ACHN (cell line): ENCODE data around the gene CEBPE.

Experiments
- DNase-seq: peaks from one replicate; pipeline ENCODE4 v3.0.0-alpha.2; 2015
- in situ Hi-C: cut with HindIII; loops from 2 replicates; pipeline ENCODE4 v1.10.0; 2017; ENCODE audit warnings: low sequenced_read_pairs, low pct_ligation_motif_present, low pct_unique_long_range_greater_than_20kb

Gene CEBPE

DNA sequence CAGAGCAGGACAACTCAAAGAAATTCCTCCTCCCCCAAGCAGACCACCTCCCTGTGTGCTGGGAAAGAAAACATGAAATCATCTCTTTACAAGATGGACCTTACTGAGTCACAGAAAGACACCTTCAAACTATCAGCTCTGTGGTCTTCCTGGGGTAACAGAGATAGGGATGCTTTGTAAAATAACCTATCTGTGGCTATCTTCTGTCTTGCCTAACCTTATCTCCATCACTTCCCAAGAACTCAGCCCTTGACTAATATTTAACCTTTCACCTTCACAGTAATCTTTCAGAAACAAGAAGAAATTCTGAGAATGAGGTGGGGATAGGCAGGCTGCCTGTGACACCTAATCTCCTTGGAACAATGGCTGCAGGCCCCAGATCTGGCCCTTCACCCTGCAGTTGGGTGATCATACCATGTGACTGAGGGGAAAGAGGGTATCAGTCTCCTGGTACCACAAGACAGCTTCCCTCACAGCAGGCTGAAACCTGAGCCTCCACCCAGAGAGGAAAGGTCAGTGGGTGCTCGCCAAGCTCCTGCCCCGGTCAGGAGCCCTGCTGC is 27.4 kb upstream of the CEBPE start:
- no peak for DNase-seq
- in situ Hi-C loops: no loop called here

DNA sequence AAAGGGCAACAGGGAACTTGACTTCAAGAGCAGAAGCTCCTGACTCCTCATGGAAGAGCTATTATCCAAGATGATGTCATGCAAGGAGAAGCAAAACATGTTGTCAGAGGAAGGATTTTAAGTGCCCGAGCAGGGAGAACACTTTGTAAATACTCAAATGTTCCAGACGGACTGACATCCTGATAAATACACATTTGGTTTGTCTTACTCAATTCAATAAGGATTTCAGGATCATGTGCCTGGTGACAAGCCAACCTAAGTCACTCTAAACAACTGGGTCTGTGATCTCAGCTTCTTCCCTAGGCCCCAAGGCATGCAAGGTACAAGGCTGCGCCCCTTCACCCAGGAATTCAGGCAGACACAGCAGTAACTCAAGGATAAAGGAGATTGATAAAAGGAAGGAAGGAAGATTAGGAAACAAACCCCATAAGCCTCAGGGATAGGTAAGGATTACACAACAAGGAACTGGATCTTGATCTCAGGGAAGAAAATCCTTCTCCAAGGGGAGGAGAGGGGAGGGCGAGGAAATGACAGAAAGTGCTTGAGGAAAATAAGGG is 26.8 kb upstream of the CEBPE start:
- DNase-seq: no peak
- in situ Hi-C loops: no loop called here

DNA sequence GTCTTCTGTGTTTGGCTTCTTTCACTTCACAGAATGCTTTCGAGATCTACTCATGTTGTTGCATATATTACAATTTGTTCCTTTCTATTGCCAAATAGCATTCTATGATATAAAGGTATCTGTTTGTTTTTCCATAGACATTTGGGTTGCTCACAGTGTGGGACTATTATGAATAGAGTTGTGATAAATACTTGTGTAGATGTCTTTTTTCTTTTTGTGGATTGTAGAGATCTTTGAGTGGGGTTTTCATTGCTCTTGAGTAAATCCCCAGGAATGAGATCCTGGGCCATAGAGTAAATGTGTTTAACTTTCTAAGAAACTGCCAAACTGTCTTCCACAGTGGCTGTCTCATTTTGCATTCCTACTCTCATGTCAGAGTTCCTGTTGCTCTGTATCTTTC is 24.9 kb upstream of the CEBPE start:
- DNase-seq: no peak
- in situ Hi-C loops: no loop called here

DNA sequence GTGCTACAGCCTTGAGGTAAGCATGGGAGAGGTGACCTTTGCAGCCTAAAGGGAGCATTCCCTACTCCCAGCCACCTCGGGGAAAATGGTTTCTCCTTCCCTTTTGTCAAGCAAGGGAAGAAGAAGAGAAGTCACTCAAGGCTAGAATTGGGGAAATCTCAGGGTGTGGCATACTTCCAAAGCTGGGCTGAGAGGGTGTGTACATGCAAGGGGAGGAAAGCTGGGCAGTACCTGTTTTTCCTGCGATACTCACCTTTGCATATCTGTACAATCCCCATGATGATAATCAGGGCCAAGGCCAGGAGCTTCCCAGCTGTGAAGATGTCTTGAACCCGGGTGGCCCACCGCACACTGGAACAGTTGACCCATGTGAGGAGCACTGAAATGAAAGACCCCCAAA is 23.8 kb upstream of the CEBPE start:
- no peak for DNase-seq
- in situ Hi-C loops: no loop called here

DNA sequence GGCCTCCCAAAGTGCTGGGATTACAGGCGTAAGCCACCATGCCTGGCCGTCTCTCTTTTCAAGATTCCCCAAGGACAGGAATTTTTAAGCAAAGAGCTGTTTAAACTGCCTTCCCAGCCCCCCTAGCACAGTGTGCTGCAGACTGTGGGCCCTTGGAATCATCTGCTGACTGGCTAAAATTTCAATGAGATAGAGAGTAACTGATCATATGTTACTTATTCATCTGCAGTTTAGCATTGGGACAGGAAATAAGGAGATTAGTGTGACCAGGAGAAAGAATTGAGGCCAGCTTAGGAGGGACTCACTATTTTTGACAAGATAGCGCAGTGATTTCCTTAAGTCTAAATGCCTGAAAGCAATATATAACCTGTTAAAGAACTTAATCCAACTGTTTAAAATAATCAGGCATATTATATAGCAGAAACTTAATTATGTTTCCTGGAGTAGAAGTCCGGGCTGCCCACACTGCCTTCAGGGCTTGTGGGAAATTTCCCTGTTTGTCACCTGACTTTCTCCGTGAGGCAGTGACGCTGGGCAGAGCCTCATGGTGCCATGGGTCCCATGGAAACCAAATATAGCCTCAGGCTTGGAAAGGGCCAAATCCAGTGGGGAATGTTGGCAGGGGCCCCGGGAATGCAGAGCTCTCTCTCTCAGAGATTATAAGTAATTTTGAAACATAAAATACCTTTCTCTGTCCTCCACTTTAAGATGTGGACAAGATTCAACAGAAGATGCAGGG is 22.8 kb upstream of the CEBPE start:
- no peak for DNase-seq

DNA sequence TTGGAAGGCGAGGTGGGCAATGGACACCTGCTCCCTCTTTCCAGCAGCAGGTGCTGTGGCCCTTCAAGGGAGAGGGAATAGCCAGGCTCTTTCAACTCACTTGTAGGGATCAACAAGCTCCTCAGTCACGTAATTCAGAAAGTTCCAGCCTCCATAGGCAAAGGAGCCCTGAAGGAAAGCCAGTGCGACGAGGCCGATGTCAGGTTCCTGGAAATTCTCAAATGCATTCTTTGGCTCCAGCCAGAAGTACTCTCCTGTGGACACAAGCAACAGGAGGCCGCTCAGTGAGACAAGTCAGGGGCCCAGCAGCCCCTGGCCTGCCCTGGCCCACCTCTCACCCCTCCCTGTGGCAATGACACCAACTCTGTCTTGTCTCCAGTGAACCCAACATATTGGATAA is 21.3 kb upstream of the CEBPE start:
- no peak for DNase-seq
- in situ Hi-C loops: no loop called here

More for the DNA sequence above, 22.8 kb upstream of the CEBPE start:
- in situ Hi-C loops: no loop called here

DNA sequence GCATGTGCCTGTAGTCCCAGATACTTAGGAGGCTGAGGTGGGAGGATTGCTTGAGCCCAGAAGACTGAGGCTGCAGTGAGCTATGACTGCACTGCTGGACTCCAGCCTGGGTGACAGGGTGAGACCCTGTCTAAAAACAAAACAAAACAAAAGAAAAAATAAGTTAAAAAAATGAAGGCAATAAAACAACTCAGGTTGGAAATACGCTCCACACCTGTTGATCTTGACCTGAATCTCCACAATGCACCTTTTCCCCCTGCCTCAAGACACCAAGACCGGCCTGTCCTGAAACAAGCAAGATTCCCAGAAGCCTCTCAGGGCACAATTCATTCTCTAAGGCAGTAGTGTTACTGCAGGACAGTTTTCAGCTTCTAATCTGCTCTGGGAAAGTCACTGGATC is 20.8 kb upstream of the CEBPE start:
- DNase-seq: no peak
- in situ Hi-C loops: no loop called here

DNA sequence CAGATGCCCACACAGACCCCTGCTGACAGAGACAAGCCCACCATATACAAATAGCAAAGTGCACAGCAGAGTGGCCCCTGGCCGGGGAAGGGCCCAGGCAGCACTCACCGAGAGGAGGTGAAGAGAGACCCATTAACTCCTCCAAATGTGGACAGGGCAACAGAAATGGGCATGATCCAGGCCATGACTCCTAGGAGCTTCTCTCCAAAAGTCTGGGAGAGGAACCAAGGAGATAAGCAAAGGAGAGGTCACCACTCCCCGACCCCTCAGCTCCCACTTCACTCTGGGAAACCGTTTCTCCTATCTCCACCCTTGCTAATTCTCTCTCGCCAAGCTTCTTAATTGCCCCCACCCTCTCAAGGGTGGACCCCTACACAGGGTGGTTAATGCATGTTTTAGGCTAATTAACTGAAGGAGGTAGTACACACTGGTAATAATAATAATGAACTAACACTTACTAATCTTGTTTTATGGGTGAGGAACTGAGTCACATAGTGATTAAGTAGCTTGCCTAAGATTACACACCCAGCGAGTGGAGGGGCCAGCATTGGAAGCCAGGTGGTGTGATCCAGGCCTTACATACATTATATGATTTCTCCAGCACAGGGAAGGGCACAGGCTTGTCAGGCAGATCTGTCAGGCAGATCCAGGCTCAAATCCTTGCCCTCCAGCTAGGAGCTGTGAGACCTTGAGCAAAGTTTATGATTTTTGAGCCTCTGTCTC is 18.9 kb upstream of the CEBPE start:
- in situ Hi-C loops: no loop called here
- no peak for DNase-seq

DNA sequence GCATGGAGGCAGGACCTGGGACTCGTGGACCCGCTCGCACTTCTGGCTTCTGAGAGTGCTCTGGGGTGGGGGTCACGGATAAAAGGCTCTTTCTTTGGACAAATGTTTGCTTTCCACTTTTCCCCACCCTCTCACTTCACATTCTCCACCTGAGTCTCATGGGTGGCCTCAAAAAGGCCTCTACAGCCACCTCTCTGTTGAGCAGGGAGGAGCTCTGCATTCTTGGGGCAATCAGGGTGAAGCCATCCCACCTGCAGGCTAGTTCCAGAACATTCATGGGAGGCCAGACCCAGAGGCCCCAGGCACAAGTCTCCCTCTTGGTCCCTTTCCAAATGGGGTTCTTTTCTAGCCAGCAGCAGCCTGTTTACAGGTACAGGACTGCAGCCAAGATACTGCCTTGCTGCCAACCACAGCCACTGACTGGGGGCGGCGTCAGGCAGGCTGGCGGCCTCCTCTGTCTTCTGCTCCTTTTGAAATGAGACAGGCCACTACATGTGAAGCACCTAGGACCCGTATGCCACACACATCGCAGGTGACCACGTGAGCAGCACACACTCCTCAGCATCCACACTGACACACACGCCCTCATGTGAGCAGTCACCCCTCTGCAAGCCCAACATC is 18.2 kb upstream of the CEBPE start:
- no peak for DNase-seq
- in situ Hi-C loops: no loop called here

DNA sequence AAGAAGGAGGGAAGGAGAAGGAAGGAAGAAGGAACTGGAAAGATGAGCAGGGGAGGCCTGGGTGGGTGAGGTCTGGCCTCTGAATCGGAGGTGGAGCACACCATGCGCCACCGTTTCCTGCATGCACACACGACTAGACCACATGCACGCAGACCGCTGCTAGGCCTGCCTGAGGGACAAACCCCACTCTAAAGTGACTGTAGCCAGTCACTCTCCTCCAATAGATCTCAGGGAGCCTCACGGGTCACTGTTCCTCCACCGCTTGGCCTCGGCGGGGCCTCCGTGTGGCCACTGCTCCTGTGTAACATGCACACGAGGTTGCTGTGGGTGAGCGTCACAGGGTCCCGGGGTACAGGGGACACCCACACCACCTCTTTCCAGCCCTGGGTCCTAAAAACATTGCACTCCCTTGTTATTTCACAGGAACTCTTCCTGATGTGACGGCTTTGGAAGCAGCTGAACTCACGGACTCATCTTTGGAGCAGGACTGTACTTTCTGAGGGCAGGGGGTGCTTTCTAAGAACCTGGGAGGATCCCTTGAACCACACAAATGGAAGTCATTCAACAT is 17.6 kb upstream of the CEBPE start:
- DNase-seq: no peak
- in situ Hi-C loops: no loop called here

DNA sequence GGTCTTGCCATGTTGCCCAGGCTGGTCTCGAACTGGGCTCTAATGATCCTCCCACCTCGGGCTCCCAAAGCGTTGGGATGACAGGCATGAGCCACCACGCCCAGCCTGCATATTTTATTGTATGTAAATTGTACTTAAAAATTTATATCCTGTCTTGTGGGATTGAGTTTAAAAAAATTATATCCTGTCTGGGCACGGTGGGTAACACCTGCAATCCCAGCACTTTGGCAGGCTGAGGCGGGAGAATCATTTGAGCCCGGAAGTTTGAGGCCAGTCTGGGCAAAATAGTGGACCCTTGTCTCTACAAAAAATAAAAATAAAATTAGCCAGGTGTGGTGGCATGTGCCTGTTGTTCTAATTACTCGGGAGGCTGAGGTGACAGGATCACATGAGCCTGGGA is 13.9 kb upstream of the CEBPE start:
- no peak for DNase-seq
- in situ Hi-C loops: no loop called here

DNA sequence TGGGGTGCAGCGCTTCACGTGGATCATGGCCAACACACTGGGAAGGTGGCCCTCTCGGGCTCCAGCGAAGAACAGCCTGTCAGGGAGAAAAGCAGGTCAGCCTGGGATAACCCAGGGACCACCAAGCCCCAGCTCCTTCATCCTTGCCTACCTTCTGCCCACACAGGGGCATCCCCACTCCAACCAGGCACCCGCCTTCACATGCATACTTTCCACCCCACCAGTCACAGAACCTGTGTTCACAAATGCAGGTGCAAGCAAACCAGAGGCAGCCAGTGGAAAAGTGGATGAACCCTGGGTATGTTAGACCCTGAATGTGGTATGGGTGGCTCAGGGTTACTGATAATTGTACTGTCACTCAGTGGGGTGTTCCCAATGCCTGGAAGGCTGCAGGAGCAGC is 12.4 kb upstream of the CEBPE start:
- in situ Hi-C loops: no loop called here
- DNase-seq: no peak

DNA sequence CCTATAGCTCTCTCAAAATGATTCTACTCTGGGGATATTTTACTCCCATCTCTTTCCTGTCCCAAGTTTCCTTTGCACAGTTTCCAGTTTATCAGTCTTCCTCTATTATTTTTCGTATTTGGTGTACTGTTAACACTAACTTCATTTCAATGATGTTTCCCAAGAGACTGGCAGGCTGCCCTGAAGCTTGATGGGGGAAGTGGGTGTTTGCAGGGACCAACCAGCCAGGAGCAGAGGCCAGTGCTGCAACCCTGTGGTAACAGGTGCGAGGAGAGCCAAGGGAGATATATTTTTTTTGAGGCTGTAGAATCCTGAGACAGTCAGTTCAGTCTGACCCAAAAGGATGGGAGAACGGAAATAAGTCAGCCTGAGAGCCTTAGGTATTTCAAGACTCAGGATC is 11.8 kb upstream of the CEBPE start:
- no peak for DNase-seq
- in situ Hi-C loops: no loop called here

DNA sequence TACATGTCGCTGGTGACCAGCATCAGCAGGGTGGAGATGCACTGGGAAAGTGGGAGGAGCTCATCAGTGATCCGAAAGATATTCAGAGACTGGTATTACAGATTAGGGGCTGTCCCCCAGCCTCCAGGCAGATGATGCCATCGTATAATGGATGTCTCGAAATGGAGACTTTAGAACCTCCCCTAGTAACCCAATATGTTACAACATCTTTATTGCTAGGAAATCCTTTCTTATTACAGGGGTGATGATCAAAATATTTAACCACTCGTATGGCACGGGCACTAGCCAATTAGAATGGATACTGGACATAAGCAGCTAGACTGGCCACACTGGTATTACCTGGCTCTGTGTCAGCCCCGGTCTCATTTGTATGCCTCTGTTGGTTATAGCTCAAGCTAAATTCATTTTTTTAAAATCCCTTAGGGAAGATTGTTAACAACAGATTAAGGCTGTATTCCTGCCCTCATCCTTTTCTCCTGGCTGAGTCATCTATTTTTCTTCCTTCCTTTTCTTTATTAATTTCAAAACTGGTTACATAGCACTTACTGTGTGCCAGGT is 10.8 kb upstream of the CEBPE start:
- in situ Hi-C loops: no loop called here

DNA sequence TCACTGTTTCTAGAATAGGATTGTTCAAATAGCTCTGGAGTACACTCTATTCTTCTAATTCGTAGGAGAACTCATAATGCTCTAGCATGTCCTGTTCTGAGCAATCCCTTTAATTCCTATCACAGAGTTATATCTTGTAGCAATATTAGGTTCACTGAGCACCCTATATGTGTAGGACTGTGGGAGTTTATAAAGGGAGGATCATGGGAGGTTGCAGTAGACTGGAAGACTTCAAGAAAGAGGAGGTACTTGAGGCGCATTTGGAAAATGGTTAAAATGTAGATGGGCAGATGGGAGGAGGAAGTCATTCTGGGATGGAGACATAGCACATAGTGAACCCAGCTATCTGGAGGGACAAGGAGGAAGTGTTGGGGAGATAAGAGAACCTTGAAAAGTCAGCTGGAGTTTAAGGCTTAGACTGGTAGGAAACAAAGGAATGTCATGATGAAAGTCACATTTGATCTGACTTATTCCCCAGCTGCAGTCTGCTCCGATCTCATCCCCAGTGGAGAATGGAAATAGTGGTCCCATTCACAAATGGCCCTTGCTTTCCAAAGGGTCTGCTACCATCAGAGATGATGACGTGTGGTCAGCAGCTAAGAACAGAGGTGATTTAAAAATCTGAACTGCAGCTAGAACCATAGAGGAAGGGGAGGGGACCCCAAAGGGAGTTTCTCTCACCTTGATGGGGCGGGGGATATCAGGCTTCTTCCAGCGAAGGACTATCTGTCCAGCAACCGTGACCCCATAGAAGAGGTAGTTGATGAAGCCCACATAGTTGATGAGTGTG is 10.1 kb upstream of the CEBPE start:
- DNase-seq: no peak
- in situ Hi-C loops: no loop called here

More for the DNA sequence above, 10.8 kb upstream of the CEBPE start:
- DNase-seq: no peak

DNA sequence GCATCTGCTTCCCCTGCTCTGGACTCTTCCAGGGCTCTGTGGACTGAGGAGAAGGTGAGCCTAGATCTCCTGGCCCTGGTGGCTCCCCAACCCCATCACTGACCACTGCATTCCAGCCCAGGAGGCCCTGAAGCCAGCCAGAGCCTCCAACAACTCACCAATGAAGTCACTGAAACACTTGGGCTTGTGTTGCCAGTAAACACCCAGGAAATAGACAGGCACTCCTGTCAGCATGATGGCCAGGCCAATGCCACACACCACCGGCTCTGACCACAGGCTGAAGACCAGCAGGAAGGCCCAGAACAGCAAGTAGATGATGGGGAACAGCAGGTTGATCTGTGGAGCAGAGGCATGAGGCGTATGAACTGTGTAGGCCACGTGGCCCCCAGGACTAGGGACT is 8.8 kb upstream of the CEBPE start:
- DNase-seq: no peak
- in situ Hi-C loops: no loop called here

DNA sequence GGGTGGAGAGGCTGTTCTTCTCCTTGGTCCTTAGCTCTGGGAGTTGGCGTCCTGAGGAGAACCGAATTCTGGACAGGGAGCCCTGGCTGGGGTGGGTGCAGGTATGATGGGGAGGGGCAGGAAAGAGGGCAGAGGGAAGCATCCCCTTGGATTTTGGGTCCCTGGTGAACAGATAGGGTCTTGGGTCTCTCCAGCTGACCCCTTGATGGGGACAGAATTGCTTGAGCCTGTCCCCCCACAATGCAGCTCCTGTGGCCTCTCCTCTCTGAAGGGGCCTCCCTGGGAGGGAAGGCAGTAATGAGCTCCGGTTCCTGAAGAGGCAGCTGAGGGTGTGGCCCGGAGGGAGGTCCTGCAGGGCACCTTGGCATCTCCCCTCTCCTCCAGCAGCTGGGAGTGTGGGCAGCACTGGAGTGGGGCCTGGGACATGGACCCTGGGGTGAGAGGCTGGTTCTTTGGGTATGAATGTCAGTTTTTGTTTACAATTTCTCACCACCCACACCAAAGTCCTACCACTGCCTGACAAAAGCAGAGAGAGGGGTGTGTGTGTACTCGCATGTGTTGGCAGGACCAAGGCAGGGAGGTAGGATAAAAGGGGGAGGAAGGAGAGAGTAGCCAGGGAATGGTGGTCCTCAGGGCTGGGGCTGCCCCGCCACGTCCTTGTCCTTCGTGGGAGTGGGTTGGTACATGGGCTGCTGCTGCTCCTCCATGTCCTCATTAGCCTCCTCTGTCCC is 7.7 kb upstream of the CEBPE start:
- no peak for DNase-seq
- in situ Hi-C loops: no loop called here
